HG03108 (cell line): Measurements from ENCODE around the gene MSMB.

ENCODE experiments used
- ATAC-seq: cut with Tn5 transposase; IDR thresholded peaks from one replicate; pipeline ENCODE4 v1.9.1; 2021; ENCODE audit warnings: moderate library complexity; ENCODE audit not compliant: unreplicated experiment

The MSMB gene

GRCh38 chr10:46035923-46036849 is 9.9 kb downstream of the MSMB start:
- no peak for ATAC-seq

DNA sequence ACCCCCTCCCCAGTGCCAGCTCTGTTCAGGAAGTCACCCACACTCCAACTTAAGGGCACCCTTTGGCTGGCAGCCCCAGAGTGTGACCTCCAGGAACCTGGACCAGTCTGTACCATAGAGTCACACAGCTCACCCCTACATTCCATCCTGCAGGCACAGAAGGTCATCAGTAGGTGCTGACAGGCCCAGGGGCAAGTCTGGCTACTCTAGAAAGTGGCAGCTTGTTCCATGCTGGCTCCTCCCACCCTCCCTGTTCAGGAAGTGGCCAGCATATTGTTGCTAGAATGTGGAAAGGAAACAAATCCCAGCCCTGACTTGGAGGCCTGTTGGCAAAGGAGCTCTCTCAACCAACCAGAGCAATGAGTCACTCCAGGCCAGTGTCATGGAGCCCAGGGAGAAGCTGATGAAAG is 12.5 kb downstream of the MSMB start:
- no peak for ATAC-seq

DNA sequence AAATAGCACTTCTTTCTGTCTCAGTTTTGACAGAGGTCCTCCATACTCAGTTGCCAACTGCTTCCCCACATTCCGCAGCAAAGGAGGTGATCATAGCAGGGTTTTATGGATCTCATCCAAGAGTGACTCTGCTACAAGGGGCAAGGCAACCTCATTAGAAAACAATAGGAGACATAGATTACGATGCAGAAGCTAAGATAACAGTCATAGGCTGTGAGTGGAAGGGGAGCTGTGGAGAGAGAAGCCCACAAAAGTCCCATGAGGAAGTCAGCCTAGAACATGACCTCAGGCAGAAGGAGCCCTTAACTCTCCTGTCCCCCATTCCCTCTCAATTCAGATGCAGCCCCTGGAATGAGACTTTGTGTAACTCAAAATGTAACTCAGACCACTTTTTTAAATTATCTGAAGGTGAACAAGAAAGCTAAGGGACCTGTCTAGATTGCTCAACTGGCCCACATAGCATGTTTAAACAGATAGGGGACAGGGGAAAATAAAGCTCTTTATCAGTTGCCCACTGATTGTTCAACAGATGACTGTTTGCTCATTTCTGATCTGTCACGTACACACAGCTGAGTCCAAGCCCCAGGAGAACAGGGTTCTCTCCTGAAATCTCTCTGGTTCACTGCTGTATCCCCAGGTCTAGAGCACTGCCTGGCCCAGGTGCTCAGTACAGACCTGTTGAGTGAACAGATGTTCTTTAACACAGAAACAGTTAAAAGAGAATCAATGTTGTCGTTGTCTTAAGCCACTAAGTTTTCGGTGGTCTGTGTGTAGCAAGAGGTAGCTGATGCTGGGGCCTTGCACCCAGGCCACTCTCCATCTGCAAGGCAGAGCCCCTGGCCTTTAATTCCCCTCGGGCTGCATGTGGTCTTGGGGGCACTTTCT is 14.2 kb downstream of the MSMB start:
- no peak for ATAC-seq

DNA sequence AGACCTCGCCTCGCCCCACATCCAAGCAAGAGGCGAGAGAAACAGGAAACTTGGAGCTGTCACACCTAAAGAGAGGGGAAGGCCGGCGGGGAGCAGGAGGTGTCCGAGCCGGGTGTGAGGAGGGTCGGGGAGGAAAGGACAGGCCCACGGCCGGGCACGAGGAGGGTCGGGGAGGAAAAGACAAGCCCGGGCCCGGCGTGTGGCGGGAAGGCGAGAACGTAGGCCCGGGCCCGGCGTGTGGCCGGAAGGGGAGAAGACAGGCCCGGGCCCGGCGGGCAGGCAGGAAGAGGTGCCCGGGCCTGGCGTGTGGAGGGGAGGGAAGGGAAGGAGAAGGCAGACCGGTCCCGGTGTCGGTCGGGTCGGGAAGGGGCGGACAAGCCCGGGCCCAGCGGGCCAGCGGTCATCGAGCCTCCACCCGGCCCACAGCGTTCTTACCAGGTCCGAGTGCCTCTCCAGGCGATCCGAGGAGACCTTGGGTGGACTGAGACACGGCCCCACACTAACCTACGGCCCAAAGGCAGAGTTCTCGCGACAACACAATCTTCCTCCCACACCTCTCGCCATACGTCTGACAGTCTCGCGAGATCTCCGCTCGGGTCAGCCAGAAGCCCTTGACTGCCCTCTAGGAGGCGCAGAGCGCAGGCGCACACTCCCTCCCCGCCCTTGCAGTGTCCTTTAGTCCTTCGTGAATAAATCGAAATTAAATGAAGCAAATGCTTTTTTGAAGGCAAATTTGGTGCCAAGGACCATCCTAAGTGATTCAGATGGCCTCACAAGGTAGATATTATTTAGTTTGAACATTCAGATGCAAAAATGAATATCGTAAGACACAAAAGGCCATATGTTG is 15.8 kb downstream of the MSMB start, which contains the start of gene NCOA4:
TSS of gene NCOA4 (minus strand) at position 533 of the 847 bp plus-strand sequence. CDS start 13,943 bp downstream, outside the sequence.
- peak; percentile 94 for ATAC-seq

GRCh38 chr10:46029461-46030030 is 16.5 kb downstream of the MSMB start:
- no peak for ATAC-seq

DNA sequence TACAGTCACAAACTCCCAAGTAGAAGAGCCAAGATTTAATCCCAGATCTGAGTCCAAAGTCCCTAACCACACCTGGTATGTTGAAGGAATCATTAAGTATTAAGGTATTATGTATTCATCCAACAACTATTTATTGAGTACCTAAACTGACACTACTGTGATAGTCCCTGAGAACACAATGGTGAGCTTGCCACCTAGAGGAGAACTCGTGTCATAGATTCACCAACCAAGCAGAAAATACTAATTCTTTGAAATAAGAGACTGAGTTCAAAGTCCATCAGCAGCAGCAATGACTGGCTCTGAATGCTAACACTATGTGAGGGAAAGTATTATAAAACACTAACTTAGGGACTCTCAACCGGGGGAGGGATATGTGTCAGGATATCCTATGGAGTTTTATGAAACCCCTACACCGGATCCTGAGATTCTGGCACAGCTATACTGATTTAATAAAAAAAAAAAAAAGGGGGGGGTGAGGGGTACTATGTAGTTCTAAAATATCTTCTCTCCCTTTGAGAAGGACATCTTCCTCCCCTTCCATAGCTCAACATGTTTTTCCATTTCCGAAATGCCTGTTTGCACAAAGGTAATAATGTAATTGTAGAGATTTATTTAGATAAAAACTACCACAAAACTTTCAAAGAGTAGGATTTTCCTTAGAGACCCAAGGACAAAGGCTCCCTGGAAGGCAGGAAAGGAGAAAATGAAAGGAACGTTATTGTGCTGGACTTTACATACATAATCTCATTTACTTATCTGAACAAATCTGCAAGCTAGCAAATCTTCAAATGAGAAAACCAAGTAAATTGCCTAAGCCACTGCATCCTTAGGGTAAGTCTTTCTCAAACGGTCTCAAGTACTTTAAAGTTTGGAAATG is 17.2 kb downstream of the MSMB start:
- peak; percentile 27 for ATAC-seq

DNA sequence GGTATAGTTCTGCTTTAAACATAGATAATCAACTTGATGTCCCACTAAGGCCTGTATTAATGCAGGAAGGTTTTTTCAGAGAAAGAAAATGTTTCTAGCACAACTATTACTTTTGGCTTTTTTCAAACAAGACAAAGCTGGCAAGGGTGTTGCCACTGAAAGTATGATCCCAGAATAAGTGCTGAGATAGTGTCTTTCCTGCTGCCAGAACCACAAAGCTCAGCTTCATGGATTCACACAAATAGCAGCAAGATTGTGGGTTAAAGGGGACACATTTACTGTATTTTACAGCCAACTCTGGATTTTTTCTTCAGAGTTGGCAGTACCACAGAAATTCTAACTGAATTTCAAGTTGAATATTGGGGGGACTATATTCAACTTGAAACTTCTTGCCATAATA is 20.0 kb downstream of the MSMB start:
- ATAC-seq: no peak

DNA sequence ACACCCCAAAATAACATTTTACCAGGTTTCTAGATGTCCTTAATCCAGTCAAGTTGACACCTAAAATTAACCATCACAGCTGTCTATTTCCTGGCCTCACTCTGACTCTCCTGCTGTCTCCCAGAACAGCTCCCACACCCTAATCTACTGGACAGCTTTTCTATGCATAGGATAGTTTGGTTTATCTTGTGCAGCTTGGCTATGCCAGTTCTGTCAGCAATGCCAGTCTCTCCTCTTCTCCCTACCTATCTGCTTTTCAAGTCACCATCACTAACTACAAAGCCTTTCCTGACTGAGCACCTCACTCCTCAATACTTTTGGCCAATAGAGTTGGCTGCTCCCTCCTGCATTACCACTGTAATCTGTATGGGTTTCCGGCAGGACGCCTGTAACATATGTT is 20.7 kb downstream of the MSMB start:
- ATAC-seq: no peak

- ATAC-seq: no peak
Measured at GRCh38 chr10:46024948-46025347, 21.1 kb downstream of the MSMB start.

- ATAC-seq: peak; percentile 98
Measured at GRCh38 chr10:46022978-46023702, 22.9 kb downstream of the MSMB start.

- no peak for ATAC-seq
Measured at GRCh38 chr10:46020344-46020657, 25.8 kb downstream of the MSMB start.

GRCh38 chr10:46019569-46020343 is 26.3 kb downstream of the MSMB start:
- ATAC-seq: no peak

DNA sequence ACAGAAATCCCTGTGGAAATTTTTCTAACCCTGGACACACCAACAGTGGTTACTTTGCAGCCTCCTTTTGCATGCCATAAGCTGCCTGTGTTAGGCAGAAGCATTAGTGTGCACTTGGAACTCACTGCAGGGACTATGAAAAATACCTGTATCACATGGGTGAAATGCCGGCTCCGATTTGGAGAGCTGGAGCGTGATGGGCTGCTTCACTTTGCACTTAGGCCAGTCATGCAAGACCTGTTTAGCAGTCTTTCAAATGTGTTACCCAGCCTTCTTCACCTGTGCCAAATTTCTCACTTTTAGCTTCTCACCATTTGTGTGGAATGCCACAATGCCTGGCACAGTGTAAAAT is 26.9 kb downstream of the MSMB start:
- no peak for ATAC-seq

- no peak for ATAC-seq
Measured at GRCh38 chr10:46018453-46019176, 27.5 kb downstream of the MSMB start.

- no peak for ATAC-seq
Measured at GRCh38 chr10:46017733-46018132, 28.3 kb downstream of the MSMB start.

DNA sequence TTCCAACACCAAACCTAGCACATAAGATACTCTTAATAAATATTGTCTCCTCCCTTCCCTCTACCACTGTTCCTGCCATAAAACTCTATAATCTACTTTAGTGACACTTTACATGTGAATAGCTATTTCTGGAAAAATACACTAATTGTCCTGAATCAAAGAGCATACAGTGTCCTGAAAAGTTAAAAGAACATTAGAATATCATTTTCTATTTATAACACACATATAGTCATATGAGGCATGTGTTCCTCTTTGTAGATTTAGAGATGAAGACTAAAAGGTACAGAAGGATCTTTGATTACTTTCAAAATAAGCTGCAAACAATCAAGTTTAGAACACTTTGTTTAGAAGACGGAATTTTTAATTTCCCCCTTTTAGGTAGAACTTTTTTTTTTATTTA is 29.3 kb downstream of the MSMB start:
- ATAC-seq: no peak

DNA sequence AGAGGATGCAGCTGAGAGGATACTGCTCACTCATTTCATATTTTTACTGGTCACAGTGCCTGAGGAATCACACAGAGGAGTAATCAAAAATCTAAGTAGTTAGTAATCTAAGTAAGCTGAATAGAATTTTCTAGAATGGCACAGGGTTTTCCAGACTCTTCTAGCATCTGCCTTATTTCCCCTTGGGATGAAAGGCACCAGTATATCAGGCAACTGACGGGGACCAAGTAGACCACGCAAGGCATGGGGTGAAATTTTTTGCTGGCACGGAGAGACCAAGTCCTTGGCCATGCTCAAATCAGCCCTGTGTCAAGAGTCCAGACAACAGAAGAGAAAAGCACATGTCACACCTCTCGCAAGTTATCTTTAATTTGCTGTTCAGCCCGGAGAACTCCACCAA is 29.9 kb downstream of the MSMB start:
- no peak for ATAC-seq
